ENCODE data around the gene TRIM62.

GRCh38 chr1:33132549-33132948, 49.3 kb downstream of the TRIM62 start:
- no peak for TF ChIP-seq POLR2A (IDR thresholded peaks at IDR 0.05; ENCODE audit: low read length)
- TF ChIP-seq GATA1 (IDR thresholded peaks at IDR 0.05; ENCODE audit: low read depth, low read length), result no peak
